ENCODE measurements around the gene ZNF638. TPM values are rescaled to one million over a fixed set of nuclear protein-coding genes. Genes with fewer than 3 reads are reported as not detected.

The ZNF638 gene
- total RNA-seq, 2 donors from 2014 or later: 196 to 208 TPM

DNA sequence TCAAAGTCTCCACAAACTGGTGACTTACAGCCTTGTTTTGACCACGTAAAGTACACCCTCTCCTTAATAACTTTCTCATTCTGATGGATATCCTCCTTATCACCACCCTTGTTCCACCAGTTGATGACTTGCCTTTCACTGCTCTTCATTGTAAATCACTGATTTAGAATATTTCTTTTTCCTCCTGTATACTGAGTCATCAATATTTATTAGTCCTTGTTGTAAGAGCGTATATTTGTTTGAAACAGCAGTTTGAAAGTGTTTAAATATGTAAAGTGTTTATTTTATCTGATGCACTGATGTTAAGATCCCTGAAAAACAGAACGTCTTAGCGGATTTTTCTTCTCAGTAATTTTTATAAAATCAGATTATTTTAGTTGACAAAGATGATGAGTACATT, 87.6 kb downstream of the ZNF638 start:
- no peaks in the 10 kb centered on the region for H3K27me3 Mint-ChIP-seq (ENCODE audit: insufficient read depth)
- 90 to 91% methylated on average over 2 to 4 of the region's 4 CpGs for WGBS, 2 experiments (ENCODE audit: insufficient coverage in 1 of 2, insufficient read length in 1 of 2)
- Histone ChIP-seq H3K9me3 (ENCODE audit: control insufficient read depth, low read length) (no peaks in the 10 kb centered on the region), H3K9ac (ENCODE audit: extremely low read depth, low read length, poor library complexity, severe bottlenecking) (no peak overlapping the region), H3K27ac (ENCODE audit: low read depth, low read length) (no peak overlapping the region), H3K27me3 (ENCODE audit: control insufficient read depth, insufficient read depth, low read length, poor library complexity, severe bottlenecking) (no peaks in the 10 kb centered on the region), H3K4me3 (ENCODE audit: low read length) (no peak overlapping the region), H3K36me3 (ENCODE audit: control insufficient read depth, insufficient read depth, low read length) (peaks cover 61% of the 10 kb centered on the region), H3K4me1 (ENCODE audit: control insufficient read depth, insufficient read depth, low read length) (peaks cover 5% of the 10 kb centered on the region)
- H3K4me3 Mint-ChIP-seq: no peak overlapping the region
- H3K36me3 Mint-ChIP-seq (ENCODE audit: low read depth): peaks cover 26% of the 10 kb centered on the region
- H3K27ac Mint-ChIP-seq: no peak overlapping the region
- H3K9me3 Mint-ChIP-seq: no peaks in the 10 kb centered on the region
- H3K4me1 Mint-ChIP-seq: peaks cover 29% of the 10 kb centered on the region
- DNase-seq: no peak
- TF ChIP-seq, protein P1, sequence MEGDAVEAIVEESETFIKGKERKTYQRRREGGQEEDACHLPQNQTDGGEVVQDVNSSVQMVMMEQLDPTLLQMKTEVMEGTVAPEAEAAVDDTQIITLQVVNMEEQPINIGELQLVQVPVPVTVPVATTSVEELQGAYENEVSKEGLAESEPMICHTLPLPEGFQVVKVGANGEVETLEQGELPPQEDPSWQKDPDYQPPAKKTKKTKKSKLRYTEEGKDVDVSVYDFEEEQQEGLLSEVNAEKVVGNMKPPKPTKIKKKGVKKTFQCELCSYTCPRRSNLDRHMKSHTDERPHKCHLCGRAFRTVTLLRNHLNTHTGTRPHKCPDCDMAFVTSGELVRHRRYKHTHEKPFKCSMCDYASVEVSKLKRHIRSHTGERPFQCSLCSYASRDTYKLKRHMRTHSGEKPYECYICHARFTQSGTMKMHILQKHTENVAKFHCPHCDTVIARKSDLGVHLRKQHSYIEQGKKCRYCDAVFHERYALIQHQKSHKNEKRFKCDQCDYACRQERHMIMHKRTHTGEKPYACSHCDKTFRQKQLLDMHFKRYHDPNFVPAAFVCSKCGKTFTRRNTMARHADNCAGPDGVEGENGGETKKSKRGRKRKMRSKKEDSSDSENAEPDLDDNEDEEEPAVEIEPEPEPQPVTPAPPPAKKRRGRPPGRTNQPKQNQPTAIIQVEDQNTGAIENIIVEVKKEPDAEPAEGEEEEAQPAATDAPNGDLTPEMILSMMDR (conservative IDR thresholded peaks at IDR 0.05): no peak

DNA sequence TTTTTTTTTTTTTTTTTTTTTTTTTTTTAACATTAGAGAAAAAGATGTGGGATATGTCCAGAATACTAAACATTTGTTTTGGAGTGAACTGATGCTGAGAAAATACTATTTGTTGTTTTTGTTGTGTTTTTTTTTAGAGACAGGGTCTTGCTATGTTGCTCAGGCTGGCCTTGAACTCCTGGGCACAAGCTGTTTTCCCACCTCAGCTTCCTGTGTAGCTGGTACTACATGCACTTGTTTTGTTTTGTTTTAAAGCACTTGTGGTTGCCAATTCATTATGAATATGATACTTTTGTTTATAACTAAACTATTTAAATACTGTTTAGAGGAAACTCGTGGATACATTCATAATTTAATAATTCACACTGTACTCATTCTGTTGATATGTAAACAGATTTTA, 88.4 kb downstream of the ZNF638 start:
- Histone ChIP-seq H3K27me3 (ENCODE audit: control insufficient read depth, insufficient read depth, low read length, poor library complexity, severe bottlenecking) (no peaks in the 10 kb centered on the region), H3K27ac (ENCODE audit: low read depth, low read length) (no peak overlapping the region), H3K36me3 (ENCODE audit: control insufficient read depth, insufficient read depth, low read length) (peaks cover 69% of the 10 kb centered on the region), H3K9me3 (ENCODE audit: control insufficient read depth, low read length) (no peaks in the 10 kb centered on the region), H3K4me3 (ENCODE audit: low read length) (no peak overlapping the region), H3K4me1 (ENCODE audit: control insufficient read depth, insufficient read depth, low read length) (peaks cover 5% of the 10 kb centered on the region), H3K9ac (ENCODE audit: extremely low read depth, low read length, poor library complexity, severe bottlenecking) (no peak overlapping the region)
- peaks cover 34% of the 10 kb centered on the region for H3K36me3 Mint-ChIP-seq (ENCODE audit: low read depth)
- TF ChIP-seq, protein P1 (conservative IDR thresholded peaks at IDR 0.05): no peak
- H3K27me3 Mint-ChIP-seq (ENCODE audit: insufficient read depth): no peaks in the 10 kb centered on the region
- H3K4me1 Mint-ChIP-seq: peaks cover 29% of the 10 kb centered on the region
- H3K4me3 Mint-ChIP-seq: no peak overlapping the region
- no CpG with 5 or more reads among the region's 1 CpG for WGBS, 2 experiments (ENCODE audit: insufficient coverage in 1 of 2, insufficient read length in 1 of 2)
- no peak overlapping the region for H3K27ac Mint-ChIP-seq
- DNase-seq: no peak
- no peaks in the 10 kb centered on the region for H3K9me3 Mint-ChIP-seq

DNA sequence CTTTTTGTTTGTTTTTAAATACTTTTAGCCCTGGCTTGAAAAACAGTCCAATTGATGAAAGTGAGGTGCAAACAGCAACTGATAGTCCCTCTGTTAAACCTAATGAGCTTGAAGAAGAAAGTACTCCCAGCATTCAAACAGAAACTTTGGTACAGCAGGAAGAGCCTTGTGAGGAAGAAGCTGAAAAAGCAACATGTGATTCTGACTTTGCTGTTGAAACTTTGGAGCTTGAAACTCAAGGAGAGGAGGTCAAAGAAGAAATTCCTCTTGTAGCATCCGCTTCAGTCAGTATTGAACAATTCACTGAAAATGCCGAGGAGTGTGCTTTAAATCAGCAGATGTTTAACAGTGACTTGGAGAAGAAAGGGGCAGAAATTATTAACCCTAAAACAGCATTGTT, 91.2 kb downstream of the ZNF638 start:
- Mint-ChIP-seq H3K9me3 (no peaks in the 10 kb centered on the region), H3K4me1 (peaks cover 24% of the 10 kb centered on the region), H3K36me3 (ENCODE audit: low read depth) (peaks cover 53% of the 10 kb centered on the region), H3K27ac (no peak overlapping the region), H3K27me3 (ENCODE audit: insufficient read depth) (no peaks in the 10 kb centered on the region), H3K4me3 (no peak overlapping the region)
- H3K9ac ChIP-seq (ENCODE audit: extremely low read depth, low read length, poor library complexity, severe bottlenecking): no peak overlapping the region
- TF ChIP-seq, protein P1 (conservative IDR thresholded peaks at IDR 0.05): no peak
- no peak overlapping the region for H3K4me3 ChIP-seq (ENCODE audit: low read length)
- no peak overlapping the region for H3K27ac ChIP-seq (ENCODE audit: low read depth, low read length)
- H3K9me3 ChIP-seq (ENCODE audit: control insufficient read depth, low read length): no peaks in the 10 kb centered on the region
- DNase-seq: no peak
- H3K27me3 ChIP-seq (ENCODE audit: control insufficient read depth, insufficient read depth, low read length, poor library complexity, severe bottlenecking): no peaks in the 10 kb centered on the region
- H3K36me3 ChIP-seq (ENCODE audit: control insufficient read depth, insufficient read depth, low read length): peaks cover 88% of the 10 kb centered on the region
- peaks cover 2% of the 10 kb centered on the region for H3K4me1 ChIP-seq (ENCODE audit: control insufficient read depth, insufficient read depth, low read length)
- WGBS, 2 experiments (ENCODE audit: insufficient coverage in 1 of 2, insufficient read length in 1 of 2): 92 to 100% methylated on average over 2 of the region's 2 CpGs
